DND-41 (cell line): ENCODE results near the gene TREML1.

ENCODE experiments used
- ATAC-seq: fragments of 200-7000 bp; cut with Tn5 transposase; 3 replicates; pipeline ENCODE4 v1.9.1; 2021; ENCODE audit warnings: low read depth; ENCODE audit not compliant: insufficient read depth
- DNase-seq: peaks from one replicate; pipeline ENCODE4 v3.0.0-alpha.2; 2020
- H2AFZ ChIP-seq: 2 replicates; pipeline ENCODE4 v1.6.0; 2012; ENCODE audit warnings: low read depth, low read length
- H3K27ac ChIP-seq: 2 replicates; pipeline ENCODE4 v1.5.1; 2012; ENCODE audit warnings: low read length, inconsistent platforms
- H3K27me3 ChIP-seq: fragments of 200-600 bp; sonication (generic); 2 replicates; pipeline ENCODE4 v1.6.0; 2012; ENCODE audit warnings: low read length, mild to moderate bottlenecking, inconsistent platforms; ENCODE audit not compliant: insufficient read depth, poor library complexity
- H3K36me3 ChIP-seq: 2 replicates; pipeline ENCODE4 v1.5.1; 2012; ENCODE audit warnings: low read length, inconsistent platforms; ENCODE audit not compliant: insufficient read depth
- H3K4me1 ChIP-seq: 2 replicates; pipeline ENCODE4 v1.5.1; 2012; ENCODE audit warnings: mild to moderate bottlenecking, low read length; ENCODE audit not compliant: insufficient read depth
- H3K4me2 ChIP-seq: 2 replicates; pipeline ENCODE4 v1.6.0; 2012; ENCODE audit warnings: mild to moderate bottlenecking, moderate library complexity, low read length, inconsistent platforms; ENCODE audit not compliant: insufficient read depth
- H3K4me3 ChIP-seq, 2 experiments: fragments of 200-600 bp in 1 of 2; shearing (Covaris generic) in 1 of 2; 2 replicates each; pipeline ENCODE4 v1.5.1; 2012 to 2016; ENCODE audit warnings: inconsistent platforms in 2 of 2, low read length in 2 of 2, mild to moderate bottlenecking in 2 of 2, low read depth in 1 of 2, moderate library complexity in 1 of 2
- H3K79me2 ChIP-seq: 2 replicates; pipeline ENCODE4 v1.6.0; 2012; ENCODE audit warnings: low read length, inconsistent platforms; ENCODE audit not compliant: insufficient read depth
- H3K9ac ChIP-seq: 2 replicates; pipeline ENCODE4 v1.6.0; 2012; ENCODE audit warnings: low read depth, mild to moderate bottlenecking, inconsistent platforms, low read length, moderate library complexity
- H3K9me3 ChIP-seq: 2 replicates; pipeline ENCODE4 v1.5.1; 2012; ENCODE audit warnings: low read length, moderate library complexity, mild to moderate bottlenecking, inconsistent platforms; ENCODE audit not compliant: insufficient read depth, severe bottlenecking
- H4K20me1 ChIP-seq: 2 replicates; pipeline ENCODE4 v1.6.0; 2012; ENCODE audit warnings: low read length; ENCODE audit not compliant: insufficient read depth
- CTCF ChIP-seq: IDR thresholded peaks from 2 replicates; pipeline ENCODE4 v1.5.1; 2012; ENCODE audit warnings: borderline replicate concordance, low read length, moderate library complexity, mild to moderate bottlenecking; ENCODE audit not compliant: poor library complexity, severe bottlenecking; ENCODE audit errors: extremely low read depth
- EZH2 ChIP-seq: IDR thresholded peaks from 3 replicates; pipeline ENCODE4 v1.6.1; 2012; ENCODE audit warnings: borderline replicate concordance, low read depth, mild to moderate bottlenecking, moderate library complexity, low read length, inconsistent platforms; ENCODE audit not compliant: severe bottlenecking

The TREML1 gene

GRCh38 chr6:41160933-41161332 is 6.8 kb upstream of the TREML1 start:
- H3K9ac ChIP-seq: no peak overlapping the region
- H3K79me2 ChIP-seq: no peaks in the 10 kb centered on the region
- H3K4me2 ChIP-seq: no peak overlapping the region
- no peaks in the 10 kb centered on the region for H4K20me1 ChIP-seq
- TF ChIP-seq CTCF: no peak
- TF ChIP-seq EZH2: no peak
- H3K36me3 ChIP-seq: no peaks in the 10 kb centered on the region
- H3K27me3 ChIP-seq: no peaks in the 10 kb centered on the region
- no peak for ATAC-seq
- no peak overlapping the region for H2AFZ ChIP-seq
- H3K9me3 ChIP-seq: no peaks in the 10 kb centered on the region
- H3K4me1 ChIP-seq: no peaks in the 10 kb centered on the region
- no peak overlapping the region for H3K4me3 ChIP-seq
- DNase-seq: no peak
- H3K27ac ChIP-seq: no peak overlapping the region

GRCh38 chr6:41159415-41160082 is 5.4 kb upstream of the TREML1 start:
- Histone ChIP-seq H3K36me3 (no peaks in the 10 kb centered on the region), H3K9me3 (no peaks in the 10 kb centered on the region), H3K27me3 (no peaks in the 10 kb centered on the region)

GRCh38 chr6:41157323-41157722 is 3.2 kb upstream of the TREML1 start:
- ATAC-seq: no peak
- no peak overlapping the region for H3K4me2 ChIP-seq

More at GRCh38 chr6:41159415-41160082, 5.4 kb upstream of the TREML1 start:
- Histone ChIP-seq H3K79me2 (no peaks in the 10 kb centered on the region), H3K4me3 (no peak overlapping the region), H3K4me1 (no peaks in the 10 kb centered on the region), H2AFZ (no peak overlapping the region), H3K9ac (no peak overlapping the region), H3K27ac (no peak overlapping the region), H3K4me2 (no peak overlapping the region), H4K20me1 (no peaks in the 10 kb centered on the region)
- no peak for TF ChIP-seq CTCF
- no peak for TF ChIP-seq EZH2
- DNase-seq (no peak), ATAC-seq (no peak)

More at GRCh38 chr6:41157323-41157722, 3.2 kb upstream of the TREML1 start:
- H3K9ac ChIP-seq: no peak overlapping the region
- no peaks in the 10 kb centered on the region for H3K27me3 ChIP-seq
- no peak overlapping the region for H2AFZ ChIP-seq
- no peaks in the 10 kb centered on the region for H4K20me1 ChIP-seq
- no peaks in the 10 kb centered on the region for H3K36me3 ChIP-seq
- no peaks in the 10 kb centered on the region for H3K9me3 ChIP-seq
- no peaks in the 10 kb centered on the region for H3K79me2 ChIP-seq
- H3K4me3 ChIP-seq: no peak overlapping the region
- TF ChIP-seq EZH2 (no peak), CTCF (no peak)
- H3K4me1 ChIP-seq: no peaks in the 10 kb centered on the region
- H3K27ac ChIP-seq: no peak overlapping the region
- no peak for DNase-seq
